GM12801 (cell line): ENCODE measurements around the gene ADK.

Experiments used
- CTCF ChIP-seq: IDR thresholded peaks from one replicate; pipeline ENCODE4 v1.5.1; 2011; ENCODE audit warnings: control low read depth; ENCODE audit not compliant: insufficient read length; ENCODE audit errors: extremely low read depth

ADK gene

GRCh38 chr10:74439213-74439612, 288.2 kb downstream of the ADK start:
- no peak for TF ChIP-seq CTCF

GRCh38 chr10:74445493-74445892, 294.5 kb downstream of the ADK start:
- no peak for TF ChIP-seq CTCF

- TF ChIP-seq CTCF = no peak
Observed at GRCh38 chr10:74450602-74451001, 299.6 kb downstream of the ADK start.

- no peak for TF ChIP-seq CTCF
Observed at GRCh38 chr10:74451127-74451829, 300.3 kb downstream of the ADK start.

GRCh38 chr10:74453169-74453568, 302.1 kb downstream of the ADK start:
- TF ChIP-seq CTCF = no peak

GRCh38 chr10:74460812-74461211, 309.8 kb downstream of the ADK start:
- TF ChIP-seq CTCF = no peak

- no peak for TF ChIP-seq CTCF
Observed at GRCh38 chr10:74474022-74474713, 323.1 kb downstream of the ADK start.
